ENCODE results near the gene ERBIN. TPM values are rescaled to one million over a fixed set of nuclear protein-coding genes. Genes with fewer than 3 reads are reported as not detected.
"Not testable (repeated sequence)": the region's sequence is repeated elsewhere in the genome, so short reads cannot be mapped to it uniquely, and the experiment has no call there.

ERBIN gene
- total RNA-seq, 1 donor from 2014 or later, result 62.8 TPM

GRCh38 chr5:65999061-65999723 lies 72.8 kb downstream of the ERBIN start:
- no peak for DNase-seq (ENCODE audit: low read depth)

GRCh38 chr5:66001952-66002351 lies 75.6 kb downstream of the ERBIN start:
- no peak for DNase-seq (ENCODE audit: low read depth)

GRCh38 chr5:66002415-66002814 lies 76.0 kb downstream of the ERBIN start:
- no peak for DNase-seq (ENCODE audit: low read depth)

GRCh38 chr5:66004216-66004615 lies 77.8 kb downstream of the ERBIN start:
- no peak for DNase-seq (ENCODE audit: low read depth)

GRCh38 chr5:66009277-66009676 lies 82.9 kb downstream of the ERBIN start:
- DNase-seq (ENCODE audit: low read depth), result no peak

- DNase-seq (ENCODE audit: low read depth), result no peak
Measured at GRCh38 chr5:66010476-66010875, 84.1 kb downstream of the ERBIN start.

- DNase-seq (ENCODE audit: low read depth), result no peak
Measured at GRCh38 chr5:66012271-66012670, 85.9 kb downstream of the ERBIN start.

- no peak for DNase-seq (ENCODE audit: low read depth)
Measured at GRCh38 chr5:66013397-66013796, 87.0 kb downstream of the ERBIN start.

- no peak for DNase-seq (ENCODE audit: low read depth)
Measured at GRCh38 chr5:66013906-66014305, 87.5 kb downstream of the ERBIN start.

- no peak for DNase-seq (ENCODE audit: low read depth)
Measured at GRCh38 chr5:66015196-66015960, 89.0 kb downstream of the ERBIN start.

- no peak for DNase-seq (ENCODE audit: low read depth)
Measured at GRCh38 chr5:66021585-66021984, 95.2 kb downstream of the ERBIN start.

GRCh38 chr5:66039296-66039695 lies 112.9 kb downstream of the ERBIN start:
- DNase-seq (ENCODE audit: low read depth), result no peak

- no peak for DNase-seq (ENCODE audit: low read depth)
Measured at GRCh38 chr5:66039701-66040100, 113.3 kb downstream of the ERBIN start.

- no peak for DNase-seq (ENCODE audit: low read depth)
Measured at GRCh38 chr5:66041627-66042026, 115.3 kb downstream of the ERBIN start.

- DNase-seq (ENCODE audit: low read depth), result no peak
Measured at GRCh38 chr5:66057239-66057638, 130.9 kb downstream of the ERBIN start.

GRCh38 chr5:66061320-66061719 lies 134.9 kb downstream of the ERBIN start:
- DNase-seq (ENCODE audit: low read depth), result not testable (repeated sequence)

GRCh38 chr5:66063061-66063460 lies 136.7 kb downstream of the ERBIN start:
- DNase-seq (ENCODE audit: low read depth), result not testable (repeated sequence)

GRCh38 chr5:66066826-66067225 lies 140.5 kb downstream of the ERBIN start:
- DNase-seq (ENCODE audit: low read depth), result no peak

- no peak for DNase-seq (ENCODE audit: low read depth)
Measured at GRCh38 chr5:66072031-66072430, 145.7 kb downstream of the ERBIN start.

GRCh38 chr5:66074901-66075300 lies 148.5 kb downstream of the ERBIN start:
- peak; percentile 5 for DNase-seq (ENCODE audit: low read depth)

GRCh38 chr5:66080664-66081063 lies 154.3 kb downstream of the ERBIN start:
- DNase-seq (ENCODE audit: low read depth), result no peak

GRCh38 chr5:66089384-66089783 lies 163.0 kb downstream of the ERBIN start:
- no peak for DNase-seq (ENCODE audit: low read depth)

GRCh38 chr5:66100851-66101250 lies 174.5 kb downstream of the ERBIN start:
- no peak for DNase-seq (ENCODE audit: low read depth)
